H1 (cell line): ENCODE data around the gene FAM240A. TPM values are rescaled to one million over a fixed set of nuclear protein-coding genes. Genes with fewer than 3 reads are reported as not detected.

ENCODE experiments used
- CTCF ChIA-PET: fragments of 300-600 bp; sonication (Branson Sonifier 250); formaldehyde crosslinking; loops from one replicate; lab custom pipeline; 2021; ENCODE audit not compliant: partially characterized antibody; lab: Charles Lee
- POLR2A ChIA-PET: fragments of 300-600 bp; sonication (Branson Sonifier 250); formaldehyde crosslinking; loops from one replicate; lab custom pipeline; 2021; ENCODE audit warnings: inconsistent platforms; ENCODE audit not compliant: partially characterized antibody; lab: Charles Lee
- DNase-seq, 2 experiments: peaks; one replicate each; pipeline versions ENCODE4 v3.0.0 to v3.0.0-alpha.2; 2010 to 2022; ENCODE audit warnings: low spot score in 2 of 2, low read depth in 1 of 2, mixed read lengths in 1 of 2
- FAIRE-seq: peaks from 2 replicates; lab custom pipeline; 2011; peaks lifted over from hg19 to GRCh38; lab: Jason Lieb, UNC
- H2AFZ ChIP-seq: 2 replicates; pipeline ENCODE4 v1.8.1; 2012; ENCODE audit warnings: low read length, inconsistent platforms
- H2AK5ac ChIP-seq: 2 replicates; pipeline ENCODE4 v1.6.1; 2013; ENCODE audit warnings: low read depth, low read length
- H2BK120ac ChIP-seq: replicated peaks from 2 replicates; pipeline ENCODE3; 2013; ENCODE audit warnings: low read depth, low read length, inconsistent platforms
- H2BK12ac ChIP-seq: 2 replicates; pipeline ENCODE4 v1.6.1; 2013; ENCODE audit warnings: low read depth, low read length
- H2BK15ac ChIP-seq: 2 replicates; pipeline ENCODE4 v1.6.1; 2013; ENCODE audit warnings: low read length
- H2BK20ac ChIP-seq: 2 replicates; pipeline ENCODE4 v1.6.1; 2013; ENCODE audit warnings: low read length
- H2BK5ac ChIP-seq: 2 replicates; pipeline ENCODE4 v1.6.1; 2013; ENCODE audit warnings: low read depth, low read length
- H3K14ac ChIP-seq: 2 replicates; pipeline ENCODE4 v1.6.1; 2013; ENCODE audit warnings: inconsistent platforms; ENCODE audit not compliant: insufficient read length
- H3K18ac ChIP-seq: 2 replicates; pipeline ENCODE4 v1.6.1; 2013; ENCODE audit warnings: low read length; ENCODE audit errors: extremely low read depth
- H3K23ac ChIP-seq: 2 replicates; pipeline ENCODE4 v1.6.1; 2013; ENCODE audit warnings: inconsistent platforms; ENCODE audit not compliant: insufficient read length
- H3K23me2 ChIP-seq: 2 replicates; pipeline ENCODE4 v1.6.1; 2013; ENCODE audit warnings: low read depth, low read length
- H3K27ac ChIP-seq: 2 replicates; pipeline ENCODE4 v1.6.1; 2011; ENCODE audit warnings: low read depth, low read length, inconsistent platforms
- H3K27me3 ChIP-seq, 4 experiments: replicated peaks in 1 of 4; 1 replicate in 1 of 4; 2 replicates in 3 of 4; pipeline versions ENCODE4 v1.6.1 to v1.8.1; 2011 to 2013; ENCODE audit warnings: low read length in 3 of 4, mild to moderate bottlenecking in 3 of 4, inconsistent platforms in 2 of 4, mixed read lengths in 2 of 4, moderate library complexity in 1 of 4; ENCODE audit not compliant: control insufficient read depth in 3 of 4, insufficient read depth in 3 of 4; ENCODE audit errors: extremely low read depth in 1 of 4
- H3K36me3 ChIP-seq, 4 experiments: 2 replicates each; pipeline versions ENCODE4 v1.6.1 to v1.8.1; 2011 to 2013; ENCODE audit warnings: mild to moderate bottlenecking in 4 of 4, low read length in 3 of 4, moderate library complexity in 2 of 4, control low read depth in 1 of 4, inconsistent platforms in 1 of 4; ENCODE audit not compliant: insufficient read depth in 4 of 4, control insufficient read depth in 2 of 4
- H3K4ac ChIP-seq: replicated peaks from 2 replicates; pipeline ENCODE3; 2013; ENCODE audit warnings: low read length, low read depth, mixed read lengths, inconsistent platforms; ENCODE audit not compliant: insufficient read length
- H3K4me1 ChIP-seq, 4 experiments: replicated peaks in 1 of 4; 1 replicate in 1 of 4; 2 replicates in 3 of 4; pipeline versions ENCODE4 v1.6.1 to v1.8.1; 2011 to 2013; ENCODE audit warnings: low read length in 3 of 4, inconsistent platforms in 2 of 4, mixed read lengths in 1 of 4; ENCODE audit not compliant: insufficient read depth in 4 of 4, control insufficient read depth in 3 of 4
- H3K4me2 ChIP-seq, 2 experiments: 2 replicates each; pipeline versions ENCODE4 v1.6.1 to v1.8.1; 2011 to 2013; ENCODE audit warnings: low read depth in 2 of 2, low read length in 2 of 2, control low read depth in 1 of 2, inconsistent platforms in 1 of 2, mild to moderate bottlenecking in 1 of 2; ENCODE audit not compliant: insufficient read depth in 1 of 2
- H3K4me3 ChIP-seq, 4 experiments: fragments of 200-600, 300-600 bp in 1 of 4; sonication (generic), shearing (Covaris generic), sonication (Bioruptor Twin) in 1 of 4; 2 replicates each; pipeline versions ENCODE4 v1.5.1 to v1.8.1; 2011 to 2016; ENCODE audit warnings: low read length in 4 of 4, low read depth in 3 of 4, control low read depth in 2 of 4, inconsistent platforms in 2 of 4, mild to moderate bottlenecking in 2 of 4, mixed read lengths in 1 of 4, moderate library complexity in 1 of 4; ENCODE audit not compliant: insufficient read depth in 2 of 4; ENCODE audit errors: extremely low read depth in 1 of 4
- H3K56ac ChIP-seq: replicated peaks from 2 replicates; pipeline ENCODE3; 2013; ENCODE audit warnings: low read depth, mild to moderate bottlenecking, mixed read lengths, low read length, inconsistent platforms; ENCODE audit not compliant: insufficient read length
- H3K79me1 ChIP-seq: 2 replicates; pipeline ENCODE4 v1.6.1; 2013; ENCODE audit warnings: low read depth, low read length, control low read depth
- H3K79me2 ChIP-seq, 2 experiments: 2 replicates each; pipeline versions ENCODE4 v1.6.1 to v1.8.1; 2012 to 2013; ENCODE audit warnings: low read length in 2 of 2, mild to moderate bottlenecking in 2 of 2, inconsistent platforms in 1 of 2; ENCODE audit not compliant: insufficient read depth in 2 of 2, control insufficient read depth in 1 of 2
- H3K9ac ChIP-seq, 4 experiments: replicated peaks in 1 of 4; 1 replicate in 1 of 4; 2 replicates in 3 of 4; pipeline versions ENCODE4 v1.6.1 to v1.8.1; 2011 to 2013; ENCODE audit warnings: low read depth in 3 of 4, low read length in 3 of 4, control low read depth in 2 of 4, mild to moderate bottlenecking in 2 of 4, moderate library complexity in 2 of 4, inconsistent platforms in 1 of 4; ENCODE audit errors: extremely low read depth in 1 of 4
- H3K9me3 ChIP-seq, 2 experiments: 2 replicates each; pipeline versions ENCODE4 v1.6.1 to v1.8.1; 2012 to 2013; ENCODE audit warnings: mild to moderate bottlenecking in 2 of 2, moderate library complexity in 2 of 2, control low read depth in 1 of 2, inconsistent platforms in 1 of 2, low read depth in 1 of 2, low read length in 1 of 2, mixed read lengths in 1 of 2; ENCODE audit not compliant: insufficient read depth in 2 of 2
- H4K20me1 ChIP-seq, 2 experiments: replicated peaks in 1 of 2; 2 replicates each; pipeline versions ENCODE3 to v1.8.1; 2011 to 2013; ENCODE audit warnings: inconsistent platforms in 2 of 2, low read length in 2 of 2, mild to moderate bottlenecking in 1 of 2; ENCODE audit not compliant: insufficient read depth in 2 of 2, control insufficient read depth in 1 of 2
- H4K5ac ChIP-seq: 2 replicates; pipeline ENCODE4 v1.6.1; 2013; ENCODE audit warnings: low read length, low read depth, mixed read lengths, inconsistent platforms; ENCODE audit not compliant: insufficient read length
- H4K8ac ChIP-seq: 2 replicates; pipeline ENCODE4 v1.8.0; 2013; ENCODE audit warnings: mild to moderate bottlenecking, moderate library complexity, low read length, inconsistent platforms; ENCODE audit not compliant: insufficient read depth; ENCODE audit errors: extremely low read depth
- H4K91ac ChIP-seq: replicated peaks from 2 replicates; pipeline ENCODE3; 2013; ENCODE audit warnings: low read length, mixed read lengths, inconsistent platforms; ENCODE audit not compliant: insufficient read length
- BRCA1 ChIP-seq: IDR thresholded peaks from 2 replicates; pipeline ENCODE4 v1.6.1; 2012; ENCODE audit warnings: low read depth, low read length, improper control_type of control experiment
- RXRA ChIP-seq: IDR thresholded peaks from 2 replicates; pipeline ENCODE4 v1.6.1; 2011; ENCODE audit warnings: low read depth, mild to moderate bottlenecking, low read length, moderate library complexity; ENCODE audit not compliant: insufficient read depth
- WGBS, 2 experiments: shearing (Covaris generic) in 1 of 2; methylation state at CpG; one replicate each; pipeline versions ENCODE4 v1.1.6 to v1.1.7; 2013 to 2015; ENCODE audit warnings: low lambda C conversion rate in 2 of 2, mixed read lengths in 2 of 2, inconsistent platforms in 1 of 2, low coverage in 1 of 2, missing lambda C conversion rate in 1 of 2; ENCODE audit not compliant: insufficient replicate concordance in 2 of 2, insufficient coverage in 1 of 2, insufficient read length in 1 of 2; ENCODE audit errors: extremely low coverage in 1 of 2, missing lambda C conversion rate in 1 of 2; 5-methylcytosine and 5-hydroxymethylcytosine counted together
- polyA plus RNA-seq, 7 experiments: library from polyadenylated mRNA; depleted of rRNA in 3 of 7; stranded (reverse) in 5 of 7; unstranded in 2 of 7; fragments of >200 nt in 5 of 7; fragments of 200-250 nt in 2 of 7; gene quantifications; 1 replicate in 5 of 7; 2 replicates in 1 of 7; 4 replicates in 1 of 7; pipeline versions ENCODE4 v1.2.1 to v1.2.3, GENCODE V29; 2011 to 2013; ENCODE audit warnings: missing spikeins in 2 of 7, mixed read lengths in 2 of 7
- total RNA-seq: library from RNA; stranded (reverse); fragmentation: NEBNext Ultra II Directional; extraction: Animal tissue kit (Norgen Biotek cat#: 25700); gene quantifications from 2 replicates; pipeline ENCODE4 v1.2.1, GENCODE V29; 2021
- TF ChIP-seq, protein P1 (sequence below): IDR thresholded peaks from 2 replicates; pipeline ENCODE4 v1.6.1; 2011; ENCODE audit warnings: low read length, improper control_type of control experiment
- TF ChIP-seq, protein P2 (sequence below): IDR thresholded peaks from 2 replicates; pipeline ENCODE4 v1.6.1; 2012; ENCODE audit warnings: inconsistent platforms

The FAM240A gene
- total and polyA plus RNA-seq, 2 of the 8 experiments (the other 6 are each of a cell fraction or from before 2014, with no cell fraction given), result 0.08 TPM; not detected in 1

DNA sequence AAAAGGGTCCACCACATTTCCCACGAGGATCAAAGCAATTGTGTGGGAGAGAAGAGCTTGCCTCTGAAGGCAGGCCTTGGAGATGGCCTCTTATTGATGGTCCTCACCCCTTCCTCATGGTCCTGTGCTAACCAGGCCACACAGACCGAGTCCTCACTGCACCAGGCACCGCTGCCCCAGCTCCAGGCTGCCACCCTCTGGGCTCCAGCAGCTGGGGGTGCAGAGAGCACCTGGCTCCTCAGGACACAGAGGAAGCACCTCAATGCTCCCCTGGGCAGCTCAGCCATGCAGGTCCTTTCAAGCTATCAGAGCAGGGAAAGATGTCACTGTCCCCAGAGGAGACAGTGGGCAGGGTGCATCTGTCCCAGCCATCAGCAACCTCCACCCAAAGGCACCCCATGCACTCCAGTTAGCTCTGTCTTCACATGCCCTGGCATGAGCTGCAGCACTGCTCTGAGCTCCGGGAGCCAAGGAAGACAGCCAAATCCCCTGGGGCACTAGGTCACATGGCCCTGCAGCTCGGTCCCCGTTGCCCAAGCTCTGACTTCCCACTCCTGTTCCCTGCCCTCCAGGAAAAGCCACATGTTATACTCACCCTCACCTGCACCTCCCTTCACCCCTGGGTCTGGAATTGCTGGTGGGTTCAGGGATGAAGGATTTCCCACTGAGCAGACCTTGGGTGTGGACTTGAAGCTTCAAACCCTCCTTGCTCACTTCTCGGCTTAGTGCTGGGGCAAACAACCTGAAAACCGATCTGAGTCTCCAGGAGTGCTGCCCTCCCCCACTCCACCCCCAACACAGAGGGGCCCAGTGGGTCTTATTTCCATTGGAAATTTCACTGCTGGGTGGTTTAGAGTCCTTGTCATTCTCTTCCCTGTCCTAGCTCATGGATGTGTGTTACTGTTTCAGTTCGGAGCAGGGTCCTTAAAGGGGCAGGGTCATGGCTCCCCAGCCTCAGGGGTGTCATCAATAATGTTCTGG is 48.5 kb downstream of the FAM240A start:
- no peak for TF ChIP-seq BRCA1
- TF ChIP-seq, protein P1, sequence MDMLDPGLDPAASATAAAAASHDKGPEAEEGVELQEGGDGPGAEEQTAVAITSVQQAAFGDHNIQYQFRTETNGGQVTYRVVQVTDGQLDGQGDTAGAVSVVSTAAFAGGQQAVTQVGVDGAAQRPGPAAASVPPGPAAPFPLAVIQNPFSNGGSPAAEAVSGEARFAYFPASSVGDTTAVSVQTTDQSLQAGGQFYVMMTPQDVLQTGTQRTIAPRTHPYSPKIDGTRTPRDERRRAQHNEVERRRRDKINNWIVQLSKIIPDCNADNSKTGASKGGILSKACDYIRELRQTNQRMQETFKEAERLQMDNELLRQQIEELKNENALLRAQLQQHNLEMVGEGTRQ, result 0 out of 2 replicates have a peak, but pooled peaks have one; percentile 33
- TF ChIP-seq RXRA, result no peak
- TF ChIP-seq, protein P2, sequence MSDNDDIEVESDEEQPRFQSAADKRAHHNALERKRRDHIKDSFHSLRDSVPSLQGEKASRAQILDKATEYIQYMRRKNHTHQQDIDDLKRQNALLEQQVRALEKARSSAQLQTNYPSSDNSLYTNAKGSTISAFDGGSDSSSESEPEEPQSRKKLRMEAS, result peak; percentile 40; the same call in 1 of the 2 replicates
- TF ChIP-seq, all 59 proteins: peak for 2
- H3K56ac ChIP-seq, result no peak overlapping the region
- H2BK20ac ChIP-seq, result peak overlapping the region; percentile 93
- H3K23me2 ChIP-seq, result no peaks in the 10 kb centered on the region
- no peak overlapping the region; a peak in 2 of 8 replicates for H3K4me3 ChIP-seq
- H4K91ac ChIP-seq, result peak overlapping the region; percentile 92
- no peaks in the 10 kb centered on the region for H4K20me1 ChIP-seq
- no peak for FAIRE-seq
- H3K36me3 ChIP-seq, result no peaks in the 10 kb centered on the region
- H3K9me3 ChIP-seq, result no peaks in the 10 kb centered on the region
- peak overlapping the region; percentile 20 for H3K18ac ChIP-seq
- no peaks in the 10 kb centered on the region; a peak in 1 of 7 replicates for H3K27me3 ChIP-seq
- H3K79me2 ChIP-seq, result no peaks in the 10 kb centered on the region
- H2AK5ac ChIP-seq, result 0 out of 2 replicates have a peak overlapping the region, but pooled peaks have one; percentile 8
- DNase-seq, result peak in 1 of 2 experiments; percentile 47
- H4K8ac ChIP-seq, result peak overlapping the region; percentile 0; the same call in 1 of the 2 replicates
- no peak overlapping the region for H3K27ac ChIP-seq
- H4K5ac ChIP-seq, result peak overlapping the region; percentile 35
- H2BK12ac ChIP-seq, result peak overlapping the region; percentile 89; the same call in 1 of the 2 replicates
- H3K23ac ChIP-seq, result no peak overlapping the region
- no peak overlapping the region for H3K14ac ChIP-seq
- peak overlapping the region; percentile 84 for H2BK120ac ChIP-seq
- no peaks in the 10 kb centered on the region for H3K79me1 ChIP-seq
- H3K9ac ChIP-seq, result 0 out of 7 replicates have a peak overlapping the region, but pooled peaks of 3 of the 4 experiments have one; percentile 1 to 47 (median 17)
- H2BK5ac ChIP-seq, result peak overlapping the region; percentile 9; the same call in 1 of the 2 replicates
- H3K4me1 ChIP-seq, result peaks cover 22 to 45% (median 36%) of the 10 kb centered on the region in 4 experiments
- H2AFZ ChIP-seq, result 0 out of 2 replicates have a peak overlapping the region, but pooled peaks have one; percentile 20
- ChIA-PET POLR2A (interaction anchor here (1.0 to 4.2 kb wide), 3 partner anchors 75 to 171 kb away, joined by 3 to 23 read pairs (median 4); a partner anchor contains a TSS), CTCF (interaction anchor here (0.7 to 5.7 kb wide), 18 partner anchors 11 to 211 kb away, joined by 3 to 41 read pairs (median 4); no protein-coding TSS in a partner anchor)
- peak overlapping the region; percentile 37 to 47 for H3K4me2 ChIP-seq
- whole genome bisulfite sequencing, 2 experiments, result 69% methylated on average over 9 of the region's 9 CpGs; no CpG with 5 or more reads in 1 of the 2 experiments
- H3K4ac ChIP-seq, result peak overlapping the region; percentile 79
- peak overlapping the region; percentile 54; the same call in 1 of the 2 replicates for H2BK15ac ChIP-seq
